Measurements from ENCODE around the gene PTPRF.
"Not testable (repeated sequence)": the region's sequence is repeated elsewhere in the genome, so short reads cannot be mapped to it uniquely, and the experiment has no call there.

PTPRF gene

GRCh38 chr1:43625063-43625780, 94.5 kb downstream of the PTPRF start:
- TF ChIP-seq, protein P1, sequence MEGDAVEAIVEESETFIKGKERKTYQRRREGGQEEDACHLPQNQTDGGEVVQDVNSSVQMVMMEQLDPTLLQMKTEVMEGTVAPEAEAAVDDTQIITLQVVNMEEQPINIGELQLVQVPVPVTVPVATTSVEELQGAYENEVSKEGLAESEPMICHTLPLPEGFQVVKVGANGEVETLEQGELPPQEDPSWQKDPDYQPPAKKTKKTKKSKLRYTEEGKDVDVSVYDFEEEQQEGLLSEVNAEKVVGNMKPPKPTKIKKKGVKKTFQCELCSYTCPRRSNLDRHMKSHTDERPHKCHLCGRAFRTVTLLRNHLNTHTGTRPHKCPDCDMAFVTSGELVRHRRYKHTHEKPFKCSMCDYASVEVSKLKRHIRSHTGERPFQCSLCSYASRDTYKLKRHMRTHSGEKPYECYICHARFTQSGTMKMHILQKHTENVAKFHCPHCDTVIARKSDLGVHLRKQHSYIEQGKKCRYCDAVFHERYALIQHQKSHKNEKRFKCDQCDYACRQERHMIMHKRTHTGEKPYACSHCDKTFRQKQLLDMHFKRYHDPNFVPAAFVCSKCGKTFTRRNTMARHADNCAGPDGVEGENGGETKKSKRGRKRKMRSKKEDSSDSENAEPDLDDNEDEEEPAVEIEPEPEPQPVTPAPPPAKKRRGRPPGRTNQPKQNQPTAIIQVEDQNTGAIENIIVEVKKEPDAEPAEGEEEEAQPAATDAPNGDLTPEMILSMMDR (IDR thresholded peaks at IDR 0.05; ENCODE audit: low read depth, low read length): no peak
- DNase-seq (ENCODE audit: low read depth in 2 of 2): no peak
- H3K4me3 ChIP-seq (replicated peaks in 1 of 2; ENCODE audit: low read depth in 2 of 2, low read length in 2 of 2): no peak overlapping the region

GRCh38 chr1:43632135-43632670, 101.5 kb downstream of the PTPRF start:
- H3K4me3 ChIP-seq (replicated peaks in 1 of 2; ENCODE audit: low read depth in 2 of 2, low read length in 2 of 2): no peak overlapping the region
- DNase-seq (ENCODE audit: low read depth in 2 of 2): no peak
- TF ChIP-seq, protein P1 (IDR thresholded peaks at IDR 0.05; ENCODE audit: low read depth, low read length): no peak

DNA sequence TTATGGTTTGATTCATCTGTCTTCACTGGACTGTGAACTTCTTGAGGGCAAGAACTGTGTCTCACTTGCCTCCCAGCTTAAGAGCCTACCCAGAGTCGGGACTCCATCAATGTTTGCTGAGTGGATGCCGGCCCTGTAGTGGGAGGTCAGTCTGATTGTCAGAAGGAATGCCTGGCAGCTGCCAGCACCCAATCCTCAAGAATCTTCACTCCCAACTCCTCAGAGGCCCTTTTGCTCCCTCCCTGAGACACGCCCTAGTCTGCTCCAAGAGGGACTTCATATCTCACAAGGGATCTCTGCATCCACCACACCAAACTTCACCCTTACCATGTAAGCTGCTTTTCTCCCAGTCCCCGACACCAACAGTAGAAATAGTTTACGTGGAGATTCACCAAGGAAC, 104.0 kb downstream of the PTPRF start:
- TF ChIP-seq, protein P1 (IDR thresholded peaks at IDR 0.05; ENCODE audit: low read depth, low read length): no peak
- H3K4me3 ChIP-seq (replicated peaks in 1 of 2; ENCODE audit: low read depth in 2 of 2, low read length in 2 of 2): no peak overlapping the region
- DNase-seq (ENCODE audit: low read depth in 2 of 2): no peak

GRCh38 chr1:43636006-43636641, 105.4 kb downstream of the PTPRF start:
- H3K4me3 ChIP-seq (replicated peaks in 1 of 2; ENCODE audit: low read depth in 2 of 2, low read length in 2 of 2): no peak overlapping the region
- TF ChIP-seq, protein P1 (IDR thresholded peaks at IDR 0.05; ENCODE audit: low read depth, low read length): no peak
- DNase-seq (ENCODE audit: low read depth in 2 of 2): no peak

DNA sequence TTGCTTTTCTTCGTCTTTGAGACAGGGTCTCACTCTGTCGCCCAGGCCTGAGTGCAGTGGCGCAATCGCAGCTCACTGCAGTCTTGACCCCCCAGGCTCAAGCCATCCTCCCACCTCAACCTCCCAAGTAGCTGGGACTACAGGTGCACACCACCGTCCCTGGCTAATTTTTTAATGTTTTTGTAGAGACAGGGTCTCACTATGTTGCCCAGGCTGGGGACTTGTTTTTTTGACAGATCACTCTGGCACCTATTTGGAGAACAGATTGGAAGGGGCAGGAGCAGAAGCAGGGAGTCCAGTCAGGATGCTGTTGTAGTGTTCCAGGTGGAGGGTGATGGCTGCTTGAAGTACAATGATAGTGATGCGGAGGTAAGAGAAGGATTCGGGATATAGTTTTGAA, 106.6 kb downstream of the PTPRF start:
- TF ChIP-seq, protein P1 (IDR thresholded peaks at IDR 0.05; ENCODE audit: low read depth, low read length): no peak
- no peak for DNase-seq (ENCODE audit: low read depth in 2 of 2)
- no peak overlapping the region for H3K4me3 ChIP-seq (replicated peaks in 1 of 2; ENCODE audit: low read depth in 2 of 2, low read length in 2 of 2)

- DNase-seq (ENCODE audit: low read depth in 2 of 2); H3K4me3 ChIP-seq (replicated peaks in 1 of 2; ENCODE audit: low read depth in 2 of 2, low read length in 2 of 2): not testable (repeated sequence)
Observed at GRCh38 chr1:43638381-43638780, 107.7 kb downstream of the PTPRF start.

DNA sequence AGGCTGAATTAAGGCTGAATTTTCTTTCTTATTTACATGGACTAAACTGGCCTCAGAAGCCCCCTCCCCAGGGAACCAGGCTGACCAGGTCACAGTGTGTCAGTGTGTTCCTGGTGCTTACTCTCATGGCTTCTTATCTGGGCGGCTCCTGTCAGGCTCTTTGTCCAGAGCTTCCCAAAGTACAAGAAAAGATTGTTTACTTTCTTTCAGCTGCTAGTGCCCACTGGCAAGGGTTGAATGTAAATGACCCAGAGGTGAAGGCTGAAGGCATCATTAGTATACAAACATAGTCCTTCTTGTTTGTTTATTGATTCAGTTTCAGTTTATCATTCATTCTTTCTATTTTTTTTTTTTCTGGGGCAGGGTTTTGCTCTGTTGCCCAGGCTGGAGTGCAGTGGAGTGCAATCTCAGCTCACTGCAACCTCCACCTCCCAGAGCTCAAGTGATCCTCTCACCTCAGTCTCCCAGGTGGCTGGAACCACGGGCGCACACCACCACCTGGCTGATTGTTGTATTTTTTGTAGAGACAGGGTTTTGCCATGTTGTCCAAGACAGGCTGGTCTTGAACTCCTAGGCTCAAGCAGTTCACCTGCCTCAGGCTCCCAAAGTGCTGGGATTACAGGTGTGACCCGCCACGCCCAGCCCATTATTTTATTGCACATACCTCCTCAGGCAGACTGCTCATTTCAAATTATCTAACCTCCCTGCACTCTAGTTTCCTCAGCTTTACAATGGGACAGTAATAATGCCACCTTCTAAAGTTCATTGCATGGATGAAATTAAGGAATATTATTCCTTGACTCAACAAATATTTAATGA, 109.5 kb downstream of the PTPRF start:
- H3K4me3 ChIP-seq (replicated peaks in 1 of 2; ENCODE audit: low read depth in 2 of 2, low read length in 2 of 2): no peak overlapping the region
- DNase-seq (ENCODE audit: low read depth in 2 of 2): no peak
- TF ChIP-seq, protein P1 (IDR thresholded peaks at IDR 0.05; ENCODE audit: low read depth, low read length): no peak

All from cardiac fibroblast (primary cell).